ENCODE data around the gene RUNX2.

- TF ChIP-seq NFE2L1 (tag; IDR thresholded peaks at IDR 0.05; ENCODE audit: borderline replicate concordance, low read depth) (no peak), CTCF (IDR thresholded peaks at IDR 0.05 in 2 of 3, conservative IDR thresholded peaks at IDR 0.05 in 1 of 3; ENCODE audit: insufficient read depth in 2 of 3, low read depth in 1 of 3, low read length in 3 of 3) (no peak), POLR2AphosphoS5 (IDR thresholded peaks at IDR 0.05; ENCODE audit: control insufficient read depth, insufficient read depth, low read depth, low read length) (no peak)
Observed at GRCh38 chr6:45577836-45578504, 249.8 kb downstream of the RUNX2 start.

All from K562 (cell line).